Activated naive CD8-positive, alpha-beta T cell treated with anti-CD3 and anti-CD28 coated beads, Interleukin-2, amount 50 U/mL, for 24 hours (primary cell): Measurements from ENCODE around the gene SULT2B1.
A peak's percentile ranks its signal among the peaks of the same experiment; 100 is the strongest.
"Not testable (repeated sequence)": the region's sequence is repeated elsewhere in the genome, so short reads cannot be mapped to it uniquely, and the experiment has no call there.

ENCODE experiments used
- ATAC-seq: fragments of 150-1000 bp; cut with Tn5 transposase; one replicate; pipeline ENCODE4 v1.10.0; 2021
- DNase-seq: peaks from one replicate; pipeline ENCODE4 v3.0.0; 2021
- H3K27ac Mint-ChIP-seq: one replicate; pipeline ENCODE4 v1.8.0; 2021; ENCODE audit warnings: mild to moderate bottlenecking, mixed read lengths
- H3K27me3 Mint-ChIP-seq: one replicate; pipeline ENCODE4 v1.8.0; 2021; ENCODE audit warnings: mixed read lengths
- H3K36me3 Mint-ChIP-seq: one replicate; pipeline ENCODE4 v1.8.0; 2021; ENCODE audit warnings: low read depth, mixed read lengths
- H3K4me1 Mint-ChIP-seq: one replicate; pipeline ENCODE4 v1.8.0; 2021; ENCODE audit warnings: mixed read lengths
- H3K4me3 Mint-ChIP-seq: one replicate; pipeline ENCODE4 v1.8.0; 2021; ENCODE audit warnings: mild to moderate bottlenecking, moderate library complexity, mixed read lengths
- H3K9me3 Mint-ChIP-seq: one replicate; pipeline ENCODE4 v1.8.0; 2021; ENCODE audit warnings: mixed read lengths

SULT2B1 gene

DNA sequence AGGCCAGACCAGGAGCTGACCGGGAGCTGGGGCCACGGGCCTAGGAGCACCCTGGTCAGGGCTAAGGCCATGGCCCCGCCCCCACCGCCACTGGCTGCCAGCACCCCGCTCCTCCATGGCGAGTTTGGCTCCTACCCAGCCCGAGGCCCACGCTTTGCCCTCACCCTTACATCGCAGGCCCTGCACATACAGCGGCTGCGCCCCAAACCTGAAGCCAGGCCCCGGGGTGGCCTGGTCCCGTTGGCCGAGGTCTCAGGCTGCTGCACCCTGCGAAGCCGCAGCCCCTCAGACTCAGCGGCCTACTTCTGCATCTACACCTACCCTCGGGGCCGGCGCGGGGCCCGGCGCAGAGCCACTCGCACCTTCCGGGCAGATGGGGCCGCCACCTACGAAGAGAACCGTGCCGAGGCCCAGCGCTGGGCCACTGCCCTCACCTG, 73.9 kb downstream of the SULT2B1 start:
- Mint-ChIP-seq H3K27ac (no peak overlapping the region), H3K36me3 (peaks cover 28% of the 10 kb centered on the region), H3K9me3 (no peaks in the 10 kb centered on the region), H3K4me1 (peaks cover 44% of the 10 kb centered on the region), H3K4me3 (no peak overlapping the region), H3K27me3 (no peaks in the 10 kb centered on the region)
- DNase-seq (no peak), ATAC-seq (no peak)

GRCh38 chr19:48627201-48627864, 75.4 kb downstream of the SULT2B1 start:
- Mint-ChIP-seq H3K27me3 (no peaks in the 10 kb centered on the region), H3K36me3 (peaks cover 21% of the 10 kb centered on the region), H3K9me3 (no peaks in the 10 kb centered on the region), H3K4me3 (no peak overlapping the region), H3K27ac (peak overlapping the region; percentile 68), H3K4me1 (peaks cover 42% of the 10 kb centered on the region)
- peak; percentile 63 for ATAC-seq
- DNase-seq, result peak; percentile 49

- Mint-ChIP-seq H3K4me1 (peaks cover 44% of the 10 kb centered on the region), H3K9me3 (no peaks in the 10 kb centered on the region), H3K27ac (no peak overlapping the region), H3K27me3 (no peaks in the 10 kb centered on the region), H3K4me3 (no peak overlapping the region), H3K36me3 (peaks cover 20% of the 10 kb centered on the region)
- DNase-seq (no peak), ATAC-seq (no peak)
Measured at GRCh38 chr19:48627865-48628314, 75.9 kb downstream of the SULT2B1 start.

DNA sequence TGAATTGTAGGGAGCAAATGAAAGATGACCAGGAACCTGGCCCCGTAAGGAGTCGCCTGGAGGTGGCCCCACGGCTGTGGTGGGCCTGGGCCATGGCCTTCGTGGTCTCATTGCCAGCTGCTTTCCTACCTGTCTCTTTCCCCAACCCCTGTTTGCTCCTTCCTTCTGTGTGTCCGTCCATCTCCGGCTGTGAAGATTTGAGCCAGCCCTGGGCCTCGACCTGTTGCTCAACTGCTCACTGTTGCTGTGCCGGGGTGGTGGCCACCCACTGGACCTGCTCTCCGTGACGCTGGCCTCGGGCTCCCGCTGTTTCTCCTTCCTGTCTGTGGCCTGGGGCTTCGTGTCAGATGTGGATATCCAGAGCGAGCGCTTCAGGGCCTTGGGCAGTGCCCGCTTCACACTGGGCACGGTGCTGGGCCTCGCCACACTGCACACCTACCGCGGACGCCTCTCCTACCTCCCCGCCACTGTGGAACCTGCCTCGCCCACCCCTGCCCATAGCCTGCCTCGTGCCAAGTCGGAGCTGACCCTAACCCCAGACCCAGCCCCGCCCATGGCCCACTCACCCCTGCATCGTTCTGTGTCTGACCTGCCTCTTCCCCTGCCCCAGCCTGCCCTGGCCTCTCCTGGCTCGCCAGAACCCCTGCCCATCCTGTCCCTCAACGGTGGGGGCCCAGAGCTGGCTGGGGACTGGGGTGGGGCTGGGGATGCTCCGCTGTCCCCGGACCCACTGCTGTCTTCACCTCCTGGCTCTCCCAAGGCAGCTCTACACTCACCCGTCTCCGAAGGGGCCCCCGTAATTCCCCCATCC, 76.7 kb downstream of the SULT2B1 start:
- no peaks in the 10 kb centered on the region for H3K27me3 Mint-ChIP-seq
- no peak overlapping the region for H3K4me3 Mint-ChIP-seq
- no peaks in the 10 kb centered on the region for H3K9me3 Mint-ChIP-seq
- ATAC-seq (no peak), DNase-seq (no peak)
- H3K36me3 Mint-ChIP-seq, result peaks cover 15% of the 10 kb centered on the region
- no peak overlapping the region for H3K27ac Mint-ChIP-seq
- H3K4me1 Mint-ChIP-seq, result peaks cover 46% of the 10 kb centered on the region

- no peak for DNase-seq
- ATAC-seq, result no peak
- Mint-ChIP-seq H3K36me3 (peaks cover 13% of the 10 kb centered on the region), H3K4me1 (peaks cover 47% of the 10 kb centered on the region), H3K4me3 (no peak overlapping the region), H3K27ac (no peak overlapping the region), H3K9me3 (no peaks in the 10 kb centered on the region), H3K27me3 (no peaks in the 10 kb centered on the region)
Measured at GRCh38 chr19:48629297-48629598, 77.3 kb downstream of the SULT2B1 start.

GRCh38 chr19:48629599-48630295, 77.8 kb downstream of the SULT2B1 start:
- Mint-ChIP-seq H3K36me3 (peaks cover 13% of the 10 kb centered on the region), H3K4me3 (no peak overlapping the region), H3K27ac (no peak overlapping the region), H3K9me3 (no peaks in the 10 kb centered on the region), H3K27me3 (no peaks in the 10 kb centered on the region), H3K4me1 (peaks cover 47% of the 10 kb centered on the region)
- DNase-seq (peak; percentile 47), ATAC-seq (no peak)

GRCh38 chr19:48630296-48631063, 78.5 kb downstream of the SULT2B1 start:
- no peak overlapping the region for H3K4me3 Mint-ChIP-seq
- H3K36me3 Mint-ChIP-seq, result peaks cover 8% of the 10 kb centered on the region
- no peaks in the 10 kb centered on the region for H3K9me3 Mint-ChIP-seq
- no peaks in the 10 kb centered on the region for H3K27me3 Mint-ChIP-seq
- no peak overlapping the region for H3K27ac Mint-ChIP-seq
- no peak for ATAC-seq
- DNase-seq, result no peak
- H3K4me1 Mint-ChIP-seq, result peaks cover 47% of the 10 kb centered on the region

DNA sequence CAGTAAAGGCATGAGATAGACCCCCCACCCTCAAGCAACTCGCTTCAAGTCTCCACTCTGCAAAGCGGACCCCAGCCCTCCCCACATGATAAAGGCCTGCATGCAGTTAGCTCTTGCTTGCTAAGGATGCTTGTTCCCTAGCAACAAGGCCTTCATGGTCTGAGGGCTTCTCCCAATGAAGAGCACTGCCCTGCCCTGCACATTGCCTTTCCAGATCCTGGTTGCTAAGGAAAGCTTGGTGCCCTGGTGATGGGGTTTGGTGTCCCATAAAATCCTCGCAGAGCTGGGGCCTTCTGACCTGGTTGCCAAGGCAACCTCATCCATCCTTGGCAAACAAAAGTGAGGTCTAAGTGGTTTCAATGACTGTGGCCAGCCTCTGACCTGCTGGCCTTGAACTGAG, 79.3 kb downstream of the SULT2B1 start:
- Mint-ChIP-seq H3K27ac (no peak overlapping the region), H3K36me3 (peaks cover 8% of the 10 kb centered on the region), H3K9me3 (no peaks in the 10 kb centered on the region), H3K27me3 (peaks cover 2% of the 10 kb centered on the region), H3K4me1 (peaks cover 51% of the 10 kb centered on the region), H3K4me3 (no peak overlapping the region)
- ATAC-seq (no peak), DNase-seq (no peak)

GRCh38 chr19:48632286-48632685, 80.3 kb downstream of the SULT2B1 start:
- not testable (repeated sequence) for H3K36me3 Mint-ChIP-seq, DNase-seq, H3K9me3 Mint-ChIP-seq, H3K4me3 Mint-ChIP-seq, ATAC-seq, H3K27me3 Mint-ChIP-seq
- peaks cover 44% of the 10 kb centered on the region for H3K4me1 Mint-ChIP-seq
- peak overlapping the region; percentile 52 for H3K27ac Mint-ChIP-seq

- Mint-ChIP-seq H3K4me3 (no peak overlapping the region), H3K4me1 (peaks cover 47% of the 10 kb centered on the region), H3K9me3 (no peaks in the 10 kb centered on the region), H3K27me3 (peaks cover 2% of the 10 kb centered on the region), H3K27ac (peak overlapping the region; percentile 52), H3K36me3 (peaks cover 5% of the 10 kb centered on the region)
- ATAC-seq (no peak), DNase-seq (no peak)
Measured at GRCh38 chr19:48632692-48633147, 80.7 kb downstream of the SULT2B1 start.

GRCh38 chr19:48633148-48634035, 81.4 kb downstream of the SULT2B1 start:
- H3K36me3 Mint-ChIP-seq, result peaks cover 5% of the 10 kb centered on the region
- peak overlapping the region; percentile 47 for H3K27ac Mint-ChIP-seq
- H3K9me3 Mint-ChIP-seq, result no peaks in the 10 kb centered on the region
- H3K27me3 Mint-ChIP-seq, result peaks cover 2% of the 10 kb centered on the region
- ATAC-seq, result no peak
- DNase-seq, result no peak
- H3K4me3 Mint-ChIP-seq, result no peak overlapping the region
- H3K4me1 Mint-ChIP-seq, result peaks cover 54% of the 10 kb centered on the region

GRCh38 chr19:48634036-48634342, 82.0 kb downstream of the SULT2B1 start:
- H3K27me3 Mint-ChIP-seq, result peaks cover 2% of the 10 kb centered on the region
- no peak for ATAC-seq
- peak overlapping the region; percentile 76 for H3K4me3 Mint-ChIP-seq
- H3K36me3 Mint-ChIP-seq, result peaks cover 2% of the 10 kb centered on the region
- no peaks in the 10 kb centered on the region for H3K9me3 Mint-ChIP-seq
- peaks cover 60% of the 10 kb centered on the region for H3K4me1 Mint-ChIP-seq
- peak overlapping the region; percentile 89 for H3K27ac Mint-ChIP-seq
- no peak for DNase-seq

GRCh38 chr19:48634424-48635262, 82.7 kb downstream of the SULT2B1 start:
- ATAC-seq (peak; percentile 45), DNase-seq (peak; percentile 94)
- Mint-ChIP-seq H3K4me1 (peaks cover 63% of the 10 kb centered on the region), H3K4me3 (peak overlapping the region; percentile 76), H3K27me3 (peaks cover 2% of the 10 kb centered on the region), H3K36me3 (peaks cover 2% of the 10 kb centered on the region), H3K27ac (peak overlapping the region; percentile 89), H3K9me3 (no peaks in the 10 kb centered on the region)
